IPS DF 6.9 (cell line): ENCODE measurements around the gene MLXIPL.
"Not testable (repeated sequence)": the region's sequence is repeated elsewhere in the genome, so short reads cannot be mapped to it uniquely, and the experiment has no call there.

Source experiments
- DNase-seq: peaks from one replicate; pipeline ENCODE4 v3.0.0-alpha.2; 2013; ENCODE audit warnings: low read depth, low spot score
- H3K27ac ChIP-seq: one replicate; pipeline ENCODE4 v1.5.1; 2013; ENCODE audit warnings: low read length, control low read depth
- H3K27me3 ChIP-seq: 2 replicates; pipeline ENCODE4 v1.6.1; 2013; ENCODE audit warnings: mild to moderate bottlenecking, low read length; ENCODE audit not compliant: control insufficient read depth, insufficient read depth
- H3K36me3 ChIP-seq: 2 replicates; pipeline ENCODE4 v1.6.1; 2013; ENCODE audit warnings: low read length; ENCODE audit not compliant: control insufficient read depth, insufficient read depth
- H3K4me1 ChIP-seq: 2 replicates; pipeline ENCODE4 v1.6.1; 2013; ENCODE audit warnings: low read length; ENCODE audit not compliant: control insufficient read depth, insufficient read depth
- H3K4me3 ChIP-seq: 2 replicates; pipeline ENCODE4 v1.5.1; 2013; ENCODE audit warnings: mild to moderate bottlenecking, low read length
- H3K9me3 ChIP-seq: 2 replicates; pipeline ENCODE4 v1.6.1; 2013; ENCODE audit warnings: low read length, inconsistent platforms; ENCODE audit not compliant: control insufficient read depth, insufficient read depth
- WGBS: extraction: QIAGEN DNeasy Blood & Tissue Kit; methylation state at CpG from one replicate; pipeline ENCODE4 v1.1.7; 2013; ENCODE audit warnings: mixed read lengths, missing lambda C conversion rate; ENCODE audit not compliant: insufficient read length, insufficient coverage; 5-methylcytosine and 5-hydroxymethylcytosine counted together

The MLXIPL gene

GRCh38 chr7:73623798-73624668 lies at the start of gene MLXIPL:
Gene MLXIPL, minus strand, starts transcription at chr7:73624522. Its CDS starts 30 bp downstream, at chr7:73624492.
- no peak within 1 kb of the TSS for H3K27ac ChIP-seq
- no peaks in the 10 kb centered on the region for H3K9me3 ChIP-seq
- WGBS = no CpG with 5 or more reads among the region's 80 CpGs
- peaks cover 2% of the 10 kb centered on the region for H3K27me3 ChIP-seq
- peak; percentile 76 for DNase-seq
- H3K4me3 ChIP-seq = peak within 1 kb of the TSS; percentile 83
- H3K4me1 ChIP-seq = peaks cover 3% of the 10 kb centered on the region; the same call in 1 of the 2 replicates
- H3K36me3 ChIP-seq = no peaks in the 10 kb centered on the region

GRCh38 chr7:73671857-73672445 lies 47.6 kb upstream of the MLXIPL start:
- DNase-seq = no peak
- WGBS = no CpG with 5 or more reads among the region's 15 CpGs
- no peaks in the 10 kb centered on the region for H3K27me3 ChIP-seq

GRCh38 chr7:73671322-73671661 lies 47.0 kb upstream of the MLXIPL start:
- H3K9me3 ChIP-seq = no peaks in the 10 kb centered on the region
- no peaks in the 10 kb centered on the region for H3K36me3 ChIP-seq
- H3K27me3 ChIP-seq = no peaks in the 10 kb centered on the region
- no peak overlapping the region for H3K27ac ChIP-seq
- no peak overlapping the region for H3K4me3 ChIP-seq
- WGBS = no CpG with 5 or more reads among the region's 12 CpGs
- peaks cover 6% of the 10 kb centered on the region for H3K4me1 ChIP-seq
- DNase-seq = no peak

More at GRCh38 chr7:73671857-73672445, 47.6 kb upstream of the MLXIPL start:
- Histone ChIP-seq H3K4me3 (no peak overlapping the region), H3K27ac (no peak overlapping the region), H3K9me3 (no peaks in the 10 kb centered on the region), H3K4me1 (peaks cover 6% of the 10 kb centered on the region), H3K36me3 (no peaks in the 10 kb centered on the region)

- Histone ChIP-seq H3K27ac (no peak overlapping the region), H3K4me1 (peaks cover 6% of the 10 kb centered on the region), H3K9me3 (no peaks in the 10 kb centered on the region), H3K36me3 (no peaks in the 10 kb centered on the region), H3K27me3 (no peaks in the 10 kb centered on the region), H3K4me3 (no peak overlapping the region)
- WGBS = no CpG with 5 or more reads among the region's 12 CpGs
- no peak for DNase-seq
Measured at GRCh38 chr7:73669858-73670385, 45.6 kb upstream of the MLXIPL start.

GRCh38 chr7:73669288-73669701 lies 45.0 kb upstream of the MLXIPL start:
- DNase-seq = no peak
- Histone ChIP-seq H3K27me3 (no peaks in the 10 kb centered on the region), H3K4me1 (peaks cover 8% of the 10 kb centered on the region), H3K36me3 (no peaks in the 10 kb centered on the region), H3K9me3 (no peaks in the 10 kb centered on the region), H3K4me3 (no peak overlapping the region), H3K27ac (no peak overlapping the region)
- WGBS = no CpG with 5 or more reads among the region's 19 CpGs

GRCh38 chr7:73668886-73669230 lies 44.5 kb upstream of the MLXIPL start:
- no peaks in the 10 kb centered on the region for H3K27me3 ChIP-seq
- H3K27ac ChIP-seq = no peak overlapping the region
- no peaks in the 10 kb centered on the region for H3K36me3 ChIP-seq
- no CpG with 5 or more reads among the region's 5 CpGs for WGBS
- DNase-seq = no peak
- peaks cover 8% of the 10 kb centered on the region for H3K4me1 ChIP-seq
- peak overlapping the region; percentile 77; the same call in 1 of the 2 replicates for H3K4me3 ChIP-seq
- H3K9me3 ChIP-seq = no peaks in the 10 kb centered on the region

- H3K4me1 ChIP-seq = peaks cover 8% of the 10 kb centered on the region
- DNase-seq = no peak
- no peaks in the 10 kb centered on the region for H3K9me3 ChIP-seq
- H3K4me3 ChIP-seq = peak overlapping the region; percentile 77
- WGBS = no CpG with 5 or more reads among the region's 52 CpGs
- H3K36me3 ChIP-seq = no peaks in the 10 kb centered on the region
- no peaks in the 10 kb centered on the region for H3K27me3 ChIP-seq
- no peak overlapping the region for H3K27ac ChIP-seq
Measured at GRCh38 chr7:73668103-73668885, 44.0 kb upstream of the MLXIPL start.

- DNase-seq = peak; percentile 41
- H3K36me3 ChIP-seq = no peaks in the 10 kb centered on the region
- H3K4me1 ChIP-seq = peaks cover 8% of the 10 kb centered on the region
- H3K27ac ChIP-seq = no peak within 1 kb of the TSS
- no CpG with 5 or more reads among the region's 79 CpGs for WGBS
- H3K9me3 ChIP-seq = no peaks in the 10 kb centered on the region
- H3K27me3 ChIP-seq = no peaks in the 10 kb centered on the region
- peak within 1 kb of the TSS; percentile 77 for H3K4me3 ChIP-seq
Measured at GRCh38 chr7:73667344-73668102, 43.2 kb upstream of the MLXIPL start, which contains the start of gene VPS37D. Gene VPS37D, plus strand, starts transcription at chr7:73667831. Its CDS starts 128 bp downstream, at chr7:73667959.

GRCh38 chr7:73663033-73663432 lies 38.7 kb upstream of the MLXIPL start:
- Histone ChIP-seq H3K4me3 (no peak overlapping the region), H3K36me3 (no peaks in the 10 kb centered on the region), H3K27ac (no peak overlapping the region), H3K9me3 (no peaks in the 10 kb centered on the region), H3K4me1 (peaks cover 2% of the 10 kb centered on the region; the same call in 1 of the 2 replicates), H3K27me3 (no peaks in the 10 kb centered on the region)
- DNase-seq = no peak

GRCh38 chr7:73660594-73660993 lies 36.3 kb upstream of the MLXIPL start:
- DNase-seq, H3K4me3 ChIP-seq, H3K9me3 ChIP-seq, H3K36me3 ChIP-seq, H3K4me1 ChIP-seq, H3K27ac ChIP-seq, H3K27me3 ChIP-seq: not testable (repeated sequence)
- no CpG with 5 or more reads among the region's 4 CpGs for WGBS
